Glutamatergic neuron (in vitro differentiated cells): ENCODE data around the gene SRBD1. TPM values are rescaled to one million over a fixed set of nuclear protein-coding genes. Genes with fewer than 3 reads are reported as not detected.
"Not testable (repeated sequence)": the region's sequence is repeated elsewhere in the genome, so short reads cannot be mapped to it uniquely, and the experiment has no call there.

ENCODE experiments used
- DNase-seq: peaks from one replicate; pipeline ENCODE4 v3.0.0; 2022
- H3K27ac Mint-ChIP-seq: one replicate; pipeline ENCODE4 v1.8.0; 2020; ENCODE audit warnings: mild to moderate bottlenecking, mixed read lengths, inconsistent platforms; ENCODE audit not compliant: unreplicated experiment
- H3K27me3 Mint-ChIP-seq: one replicate; pipeline ENCODE4 v1.8.0; 2020; ENCODE audit warnings: mild to moderate bottlenecking, moderate library complexity, mixed read lengths, inconsistent platforms; ENCODE audit not compliant: unreplicated experiment
- H3K36me3 Mint-ChIP-seq: one replicate; pipeline ENCODE4 v1.8.0; 2020; ENCODE audit warnings: mild to moderate bottlenecking, mixed read lengths, inconsistent platforms; ENCODE audit not compliant: unreplicated experiment
- H3K4me1 Mint-ChIP-seq: one replicate; pipeline ENCODE4 v1.8.0; 2020; ENCODE audit warnings: mild to moderate bottlenecking, low read depth, mixed read lengths, inconsistent platforms; ENCODE audit not compliant: unreplicated experiment
- H3K4me3 Mint-ChIP-seq: one replicate; pipeline ENCODE4 v1.8.0; 2020; ENCODE audit warnings: mild to moderate bottlenecking, mixed read lengths, inconsistent platforms; ENCODE audit not compliant: unreplicated experiment
- H3K9me3 Mint-ChIP-seq: one replicate; pipeline ENCODE4 v1.8.0; 2020; ENCODE audit warnings: mild to moderate bottlenecking, moderate library complexity, mixed read lengths, inconsistent platforms; ENCODE audit not compliant: unreplicated experiment
- total RNA-seq: library from RNA; stranded (reverse); fragmentation: NEBNext Ultra II Directional; extraction: Animal tissue kit (Norgen Biotek cat#: 25700); gene quantifications from one replicate; pipeline ENCODE4 v1.2.1, GENCODE V29; 2021; ENCODE audit not compliant: unreplicated experiment
- TF ChIP-seq, protein P1 (sequence below): fragments of 200-600 bp; sonication (generic); IDR thresholded peaks from one replicate; pipeline ENCODE4 v1.5.0; 2021; ENCODE audit not compliant: partially characterized antibody, unreplicated experiment

Gene SRBD1
- total RNA-seq, 1 donor from 2014 or later = 16.1 TPM

GRCh38 chr2:45435316-45435715 is 175.8 kb downstream of the SRBD1 start:
- DNase-seq = no peak
- peaks cover 2% of the 10 kb centered on the region for H3K4me1 Mint-ChIP-seq
- no peak overlapping the region for H3K4me3 Mint-ChIP-seq
- peaks cover 5% of the 10 kb centered on the region for H3K9me3 Mint-ChIP-seq
- peaks cover 10% of the 10 kb centered on the region for H3K36me3 Mint-ChIP-seq
- H3K27me3 Mint-ChIP-seq = no peaks in the 10 kb centered on the region
- TF ChIP-seq, protein P1, sequence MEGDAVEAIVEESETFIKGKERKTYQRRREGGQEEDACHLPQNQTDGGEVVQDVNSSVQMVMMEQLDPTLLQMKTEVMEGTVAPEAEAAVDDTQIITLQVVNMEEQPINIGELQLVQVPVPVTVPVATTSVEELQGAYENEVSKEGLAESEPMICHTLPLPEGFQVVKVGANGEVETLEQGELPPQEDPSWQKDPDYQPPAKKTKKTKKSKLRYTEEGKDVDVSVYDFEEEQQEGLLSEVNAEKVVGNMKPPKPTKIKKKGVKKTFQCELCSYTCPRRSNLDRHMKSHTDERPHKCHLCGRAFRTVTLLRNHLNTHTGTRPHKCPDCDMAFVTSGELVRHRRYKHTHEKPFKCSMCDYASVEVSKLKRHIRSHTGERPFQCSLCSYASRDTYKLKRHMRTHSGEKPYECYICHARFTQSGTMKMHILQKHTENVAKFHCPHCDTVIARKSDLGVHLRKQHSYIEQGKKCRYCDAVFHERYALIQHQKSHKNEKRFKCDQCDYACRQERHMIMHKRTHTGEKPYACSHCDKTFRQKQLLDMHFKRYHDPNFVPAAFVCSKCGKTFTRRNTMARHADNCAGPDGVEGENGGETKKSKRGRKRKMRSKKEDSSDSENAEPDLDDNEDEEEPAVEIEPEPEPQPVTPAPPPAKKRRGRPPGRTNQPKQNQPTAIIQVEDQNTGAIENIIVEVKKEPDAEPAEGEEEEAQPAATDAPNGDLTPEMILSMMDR = no peak
- H3K27ac Mint-ChIP-seq = no peak overlapping the region

DNA sequence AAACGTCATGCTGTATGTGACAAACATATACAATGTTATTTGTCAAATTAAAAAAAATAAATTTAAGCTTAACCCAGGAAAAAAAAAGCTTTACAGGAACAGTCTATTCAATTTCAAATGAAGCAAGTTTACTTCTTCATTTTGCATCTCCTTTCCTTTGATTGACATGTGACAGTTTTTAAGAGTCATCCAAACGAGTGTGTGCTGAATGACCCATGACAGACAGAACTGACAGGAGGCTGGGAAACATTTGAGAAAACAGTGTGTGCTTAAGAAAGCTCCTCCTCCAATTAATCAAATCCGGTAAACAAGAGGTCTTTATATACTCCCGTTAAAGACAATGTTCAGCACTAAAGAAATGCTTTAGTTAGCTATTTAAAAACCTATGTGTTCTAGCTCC is 177.7 kb downstream of the SRBD1 start:
- TF ChIP-seq, protein P1 = no peak
- peaks cover 7% of the 10 kb centered on the region for H3K9me3 Mint-ChIP-seq
- H3K4me1 Mint-ChIP-seq = no peaks in the 10 kb centered on the region
- no peak overlapping the region for H3K27ac Mint-ChIP-seq
- H3K27me3 Mint-ChIP-seq = no peaks in the 10 kb centered on the region
- no peak overlapping the region for H3K4me3 Mint-ChIP-seq
- peaks cover 10% of the 10 kb centered on the region for H3K36me3 Mint-ChIP-seq
- DNase-seq = no peak

DNA sequence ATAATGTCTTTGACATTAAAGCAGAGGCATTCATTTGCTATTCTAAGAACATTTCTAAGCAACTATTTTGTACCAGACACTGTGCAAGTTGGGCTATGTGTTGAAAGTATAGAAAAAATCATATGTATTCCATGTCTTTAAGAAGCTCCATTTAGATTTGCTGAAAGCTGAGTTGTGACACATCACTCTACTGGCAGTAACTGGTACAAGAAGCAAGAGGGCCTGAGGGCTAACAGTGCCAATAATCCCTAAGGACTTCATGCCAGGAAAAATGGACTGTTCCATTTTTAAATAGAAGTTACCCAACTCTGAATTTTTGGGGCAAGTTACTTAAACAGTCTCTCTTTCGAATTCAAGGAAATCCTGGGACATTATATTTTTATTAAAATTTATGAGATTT is 178.7 kb downstream of the SRBD1 start:
- Mint-ChIP-seq H3K9me3 (peaks cover 7% of the 10 kb centered on the region), H3K27ac (no peak overlapping the region), H3K36me3 (peaks cover 9% of the 10 kb centered on the region), H3K4me3 (no peak overlapping the region), H3K27me3 (no peaks in the 10 kb centered on the region), H3K4me1 (no peaks in the 10 kb centered on the region)
- DNase-seq = no peak
- TF ChIP-seq, protein P1 = no peak

GRCh38 chr2:45426025-45426424 is 185.0 kb downstream of the SRBD1 start:
- not testable (repeated sequence) for H3K4me1 Mint-ChIP-seq, DNase-seq, H3K36me3 Mint-ChIP-seq, H3K27me3 Mint-ChIP-seq, H3K4me3 Mint-ChIP-seq, H3K27ac Mint-ChIP-seq, H3K9me3 Mint-ChIP-seq

GRCh38 chr2:45422921-45423320 is 188.1 kb downstream of the SRBD1 start:
- no peak overlapping the region for H3K27ac Mint-ChIP-seq

More at GRCh38 chr2:45422921-45423320, 188.1 kb downstream of the SRBD1 start:
- TF ChIP-seq, protein P1 = no peak
- Mint-ChIP-seq H3K27me3 (no peaks in the 10 kb centered on the region), H3K4me3 (no peak overlapping the region), H3K9me3 (no peaks in the 10 kb centered on the region), H3K36me3 (no peaks in the 10 kb centered on the region), H3K4me1 (no peaks in the 10 kb centered on the region)
- no peak for DNase-seq
